ENCODE data around the gene APOE. TPM values are rescaled to one million over a fixed set of nuclear protein-coding genes. Genes with fewer than 3 reads are reported as not detected.
"Not testable (repeated sequence)": the region's sequence is repeated elsewhere in the genome, so short reads cannot be mapped to it uniquely, and the experiment has no call there.

Gene APOE
- total RNA-seq, 2 experiments from 2014 or later, result 0.46 to 0.62 TPM

DNA sequence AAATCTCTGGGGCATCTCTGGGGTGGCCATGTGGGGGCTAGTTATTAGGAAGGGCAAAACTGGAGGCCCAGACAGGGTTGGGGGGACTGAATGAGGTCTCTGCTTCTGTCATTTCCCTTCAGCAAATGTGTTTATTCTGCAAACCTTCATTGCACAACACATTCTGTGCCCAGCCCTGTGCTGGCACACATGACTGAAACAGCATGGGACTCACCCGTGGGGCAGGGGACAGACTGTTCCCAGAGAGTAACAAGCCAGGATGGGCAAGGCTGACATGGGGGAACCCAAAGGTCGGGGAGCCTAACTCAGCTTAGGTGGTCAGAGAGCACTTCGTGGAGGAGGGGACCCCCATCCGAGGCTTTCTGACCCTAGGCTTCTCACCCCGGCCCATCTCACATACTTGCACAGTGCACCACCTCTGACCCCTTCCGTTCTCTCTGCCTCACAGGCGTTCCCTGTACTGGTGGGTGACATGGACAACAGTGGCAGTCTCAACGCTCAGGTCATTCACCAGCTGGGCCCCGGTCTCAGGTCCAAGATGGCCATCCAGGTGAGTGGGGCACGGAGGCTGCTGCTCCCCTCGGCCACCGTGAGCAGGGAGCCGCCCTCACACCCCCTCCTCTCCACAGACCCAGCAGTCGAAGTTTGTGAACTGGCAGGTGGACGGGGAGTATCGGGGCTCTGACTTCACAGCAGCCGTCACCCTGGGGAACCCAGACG lies 12.1 kb upstream of the APOE start:
- H3K27ac Mint-ChIP-seq, result no peak overlapping the region
- peaks cover 2% of the 10 kb centered on the region for H3K9me3 Mint-ChIP-seq
- peaks cover 22% of the 10 kb centered on the region for H3K4me1 Mint-ChIP-seq
- H3K27me3 Mint-ChIP-seq, result no peaks in the 10 kb centered on the region
- no peak for DNase-seq
- peak overlapping the region; percentile 94 for H3K4me3 Mint-ChIP-seq
- peaks cover 47% of the 10 kb centered on the region for H3K36me3 Mint-ChIP-seq

GRCh38 chr19:44894052-44894400 lies 11.6 kb upstream of the APOE start:
- H3K36me3 Mint-ChIP-seq, result peaks cover 47% of the 10 kb centered on the region
- peaks cover 21% of the 10 kb centered on the region for H3K4me1 Mint-ChIP-seq
- DNase-seq, result no peak
- H3K27me3 Mint-ChIP-seq, result no peaks in the 10 kb centered on the region
- H3K27ac Mint-ChIP-seq, result no peak overlapping the region
- no peak overlapping the region for H3K4me3 Mint-ChIP-seq
- peaks cover 2% of the 10 kb centered on the region for H3K9me3 Mint-ChIP-seq

DNA sequence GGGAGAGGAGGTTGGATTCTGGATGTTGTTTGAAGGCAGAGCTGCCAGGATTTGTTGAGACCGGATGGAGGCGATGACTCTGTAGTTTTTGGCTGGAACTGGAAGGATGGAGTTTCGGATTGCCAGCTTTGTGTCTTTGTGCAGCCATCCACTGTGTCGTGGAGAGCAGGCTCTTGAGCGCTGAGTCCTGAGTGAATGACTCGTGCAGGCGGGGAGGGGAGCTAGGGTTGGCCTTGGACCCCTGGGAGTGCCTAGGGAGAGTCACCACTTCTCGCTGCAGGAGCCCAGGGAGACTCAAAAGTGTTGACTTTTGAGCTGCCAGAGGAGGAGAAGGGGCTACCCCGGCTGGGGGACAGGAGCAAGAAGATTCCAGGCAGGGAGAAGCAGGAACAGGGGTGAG lies 10.7 kb upstream of the APOE start:
- H3K27me3 Mint-ChIP-seq, result no peaks in the 10 kb centered on the region
- H3K9me3 Mint-ChIP-seq, result no peaks in the 10 kb centered on the region
- H3K36me3 Mint-ChIP-seq, result peaks cover 49% of the 10 kb centered on the region
- no peak for DNase-seq
- H3K4me3 Mint-ChIP-seq, result no peak overlapping the region
- H3K4me1 Mint-ChIP-seq, result peaks cover 20% of the 10 kb centered on the region
- H3K27ac Mint-ChIP-seq, result no peak overlapping the region

DNA sequence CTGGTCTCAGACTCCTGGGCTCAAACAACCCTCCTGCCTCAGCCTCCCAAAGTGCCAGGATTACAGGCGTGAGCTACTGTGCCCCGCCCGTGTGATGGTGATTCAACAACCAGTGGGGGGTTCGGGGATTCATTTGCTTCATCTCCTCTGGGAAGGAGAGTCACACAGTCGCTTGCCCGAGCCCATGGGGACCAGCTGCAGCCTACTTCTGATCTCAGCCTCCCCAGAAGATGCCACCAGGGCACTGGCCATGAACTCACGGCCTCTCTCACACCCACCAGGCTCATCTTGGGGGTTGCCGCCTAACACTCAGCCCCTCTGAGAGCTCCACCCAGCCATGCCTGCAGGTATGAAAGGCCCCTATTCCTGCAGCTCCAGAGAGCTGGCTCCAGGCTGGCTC lies 7.8 kb upstream of the APOE start:
- H3K27ac Mint-ChIP-seq, result no peak overlapping the region
- no peak overlapping the region for H3K4me3 Mint-ChIP-seq
- peaks cover 11% of the 10 kb centered on the region for H3K4me1 Mint-ChIP-seq
- H3K9me3 Mint-ChIP-seq, result no peaks in the 10 kb centered on the region
- DNase-seq, result no peak
- H3K36me3 Mint-ChIP-seq, result peaks cover 43% of the 10 kb centered on the region
- no peaks in the 10 kb centered on the region for H3K27me3 Mint-ChIP-seq

GRCh38 chr19:44900328-44901244 lies 5.0 kb upstream of the APOE start:
- Mint-ChIP-seq H3K27ac (no peak overlapping the region), H3K4me1 (peaks cover 7% of the 10 kb centered on the region), H3K9me3 (no peaks in the 10 kb centered on the region), H3K27me3 (peaks cover 9% of the 10 kb centered on the region), H3K4me3 (no peak overlapping the region), H3K36me3 (peaks cover 31% of the 10 kb centered on the region)
- no peak for DNase-seq

DNA sequence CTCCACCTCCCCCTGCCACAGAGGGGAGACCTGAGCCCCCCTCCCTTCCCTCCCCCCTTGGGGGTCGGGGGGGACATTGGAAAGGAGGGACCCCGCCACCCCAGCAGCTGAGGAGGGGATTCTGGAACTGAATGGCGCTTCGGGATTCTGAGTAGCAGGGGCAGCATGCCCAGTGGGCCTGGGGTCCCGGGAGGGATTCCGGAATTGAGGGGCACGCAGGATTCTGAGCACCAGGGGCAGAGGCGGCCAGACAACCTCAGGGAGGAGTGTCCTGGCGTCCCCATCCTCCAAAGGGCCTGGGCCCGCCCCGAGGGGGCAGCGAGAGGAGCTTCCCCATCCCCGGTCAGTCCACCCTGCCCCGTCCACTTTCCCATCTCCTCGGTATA lies 2.4 kb upstream of the APOE start:
- no peak for DNase-seq
- Mint-ChIP-seq H3K9me3 (no peaks in the 10 kb centered on the region), H3K27me3 (peaks cover 34% of the 10 kb centered on the region), H3K4me3 (no peak overlapping the region), H3K36me3 (peaks cover 18% of the 10 kb centered on the region), H3K4me1 (peaks cover 12% of the 10 kb centered on the region), H3K27ac (no peak overlapping the region)

DNA sequence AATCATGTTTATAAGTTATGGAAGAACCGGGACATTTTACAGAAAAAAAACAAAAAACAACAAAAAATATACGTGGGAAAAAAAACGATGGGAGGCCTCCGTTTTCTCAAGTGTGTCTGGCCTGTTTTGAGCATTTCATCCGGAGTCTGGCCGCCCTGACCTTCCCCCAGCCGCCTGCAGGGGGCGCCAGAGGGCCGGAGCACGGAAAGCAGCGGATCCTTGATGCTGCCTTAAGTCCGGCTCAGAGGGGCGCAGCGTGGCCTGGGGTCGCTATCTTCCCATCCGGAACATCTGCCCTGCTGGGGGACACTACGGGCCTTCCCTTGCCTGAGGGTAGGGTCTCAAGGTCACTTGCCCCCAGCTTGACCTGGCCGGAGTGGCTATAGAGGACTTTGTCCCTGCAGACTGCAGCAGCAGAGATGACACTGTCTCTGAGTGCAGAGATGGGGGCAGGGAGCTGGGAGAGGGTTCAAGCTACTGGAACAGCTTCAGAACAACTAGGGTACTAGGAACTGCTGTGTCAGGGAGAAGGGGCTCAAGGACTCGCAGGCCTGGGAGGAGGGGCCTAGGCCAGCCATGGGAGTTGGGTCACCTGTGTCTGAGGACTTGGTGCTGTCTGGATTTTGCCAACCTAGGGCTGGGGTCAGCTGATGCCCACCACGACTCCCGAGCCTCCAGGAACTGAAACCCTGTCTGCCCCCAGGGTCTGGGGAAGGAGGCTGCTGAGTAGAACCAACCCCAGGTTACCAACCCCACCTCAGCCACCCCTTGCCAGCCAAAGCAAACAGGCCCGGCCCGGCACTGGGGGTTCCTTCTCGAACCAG lies 1.8 kb upstream of the APOE start:
- peaks cover 18% of the 10 kb centered on the region for H3K36me3 Mint-ChIP-seq
- no peaks in the 10 kb centered on the region for H3K9me3 Mint-ChIP-seq
- peaks cover 12% of the 10 kb centered on the region for H3K4me1 Mint-ChIP-seq
- peaks cover 36% of the 10 kb centered on the region for H3K27me3 Mint-ChIP-seq
- DNase-seq, result peak; percentile 76
- no peak overlapping the region for H3K4me3 Mint-ChIP-seq
- no peak overlapping the region for H3K27ac Mint-ChIP-seq

DNA sequence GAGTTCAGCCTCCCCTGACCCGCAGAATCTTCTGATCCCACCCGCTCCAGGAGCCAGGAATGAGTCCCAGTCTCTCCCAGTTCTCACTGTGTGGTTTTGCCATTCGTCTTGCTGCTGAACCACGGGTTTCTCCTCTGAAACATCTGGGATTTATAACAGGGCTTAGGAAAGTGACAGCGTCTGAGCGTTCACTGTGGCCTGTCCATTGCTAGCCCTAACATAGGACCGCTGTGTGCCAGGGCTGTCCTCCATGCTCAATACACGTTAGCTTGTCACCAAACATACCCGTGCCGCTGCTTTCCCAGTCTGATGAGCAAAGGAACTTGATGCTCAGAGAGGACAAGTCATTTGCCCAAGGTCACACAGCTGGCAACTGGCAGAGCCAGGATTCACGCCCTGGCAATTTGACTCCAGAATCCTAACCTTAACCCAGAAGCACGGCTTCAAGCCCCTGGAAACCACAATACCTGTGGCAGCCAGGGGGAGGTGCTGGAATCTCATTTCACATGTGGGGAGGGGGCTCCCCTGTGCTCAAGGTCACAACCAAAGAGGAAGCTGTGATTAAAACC lies 1.1 kb upstream of the APOE start:
- Mint-ChIP-seq H3K36me3 (peaks cover 18% of the 10 kb centered on the region), H3K27me3 (peaks cover 40% of the 10 kb centered on the region), H3K27ac (no peak overlapping the region), H3K4me1 (peaks cover 12% of the 10 kb centered on the region), H3K4me3 (no peak overlapping the region), H3K9me3 (no peaks in the 10 kb centered on the region)
- no peak for DNase-seq

GRCh38 chr19:44907613-44908012 lies 2.0 kb downstream of the APOE start:
- peaks cover 12% of the 10 kb centered on the region for H3K4me1 Mint-ChIP-seq

GRCh38 chr19:44908074-44908835 lies 2.7 kb downstream of the APOE start:
- H3K36me3 Mint-ChIP-seq, result peaks cover 5% of the 10 kb centered on the region
- no peak overlapping the region for H3K4me3 Mint-ChIP-seq
- H3K27me3 Mint-ChIP-seq, result peaks cover 72% of the 10 kb centered on the region
- no peaks in the 10 kb centered on the region for H3K9me3 Mint-ChIP-seq
- no peak for DNase-seq
- no peak overlapping the region for H3K27ac Mint-ChIP-seq
- H3K4me1 Mint-ChIP-seq, result peaks cover 10% of the 10 kb centered on the region

More at GRCh38 chr19:44907613-44908012, 2.0 kb downstream of the APOE start:
- Mint-ChIP-seq H3K9me3 (no peaks in the 10 kb centered on the region), H3K4me3 (no peak overlapping the region), H3K36me3 (peaks cover 7% of the 10 kb centered on the region), H3K27ac (no peak overlapping the region), H3K27me3 (peaks cover 65% of the 10 kb centered on the region)
- DNase-seq, result no peak

DNA sequence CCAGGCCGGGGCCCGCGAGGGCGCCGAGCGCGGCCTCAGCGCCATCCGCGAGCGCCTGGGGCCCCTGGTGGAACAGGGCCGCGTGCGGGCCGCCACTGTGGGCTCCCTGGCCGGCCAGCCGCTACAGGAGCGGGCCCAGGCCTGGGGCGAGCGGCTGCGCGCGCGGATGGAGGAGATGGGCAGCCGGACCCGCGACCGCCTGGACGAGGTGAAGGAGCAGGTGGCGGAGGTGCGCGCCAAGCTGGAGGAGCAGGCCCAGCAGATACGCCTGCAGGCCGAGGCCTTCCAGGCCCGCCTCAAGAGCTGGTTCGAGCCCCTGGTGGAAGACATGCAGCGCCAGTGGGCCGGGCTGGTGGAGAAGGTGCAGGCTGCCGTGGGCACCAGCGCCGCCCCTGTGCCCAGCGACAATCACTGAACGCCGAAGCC lies 3.3 kb downstream of the APOE start:
- Mint-ChIP-seq H3K36me3 (peaks cover under 1% of the 10 kb centered on the region), H3K9me3 (no peaks in the 10 kb centered on the region), H3K27me3 (peaks cover 78% of the 10 kb centered on the region), H3K27ac (no peak overlapping the region), H3K4me3 (no peak overlapping the region), H3K4me1 (peaks cover 10% of the 10 kb centered on the region)
- no peak for DNase-seq

DNA sequence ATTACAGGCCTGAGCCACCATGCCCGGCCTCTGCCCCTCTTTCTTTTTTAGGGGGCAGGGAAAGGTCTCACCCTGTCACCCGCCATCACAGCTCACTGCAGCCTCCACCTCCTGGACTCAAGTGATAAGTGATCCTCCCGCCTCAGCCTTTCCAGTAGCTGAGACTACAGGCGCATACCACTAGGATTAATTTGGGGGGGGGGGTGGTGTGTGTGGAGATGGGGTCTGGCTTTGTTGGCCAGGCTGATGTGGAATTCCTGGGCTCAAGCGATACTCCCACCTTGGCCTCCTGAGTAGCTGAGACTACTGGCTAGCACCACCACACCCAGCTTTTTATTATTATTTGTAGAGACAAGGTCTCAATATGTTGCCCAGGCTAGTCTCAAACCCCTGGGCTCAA lies 4.2 kb downstream of the APOE start:
- H3K36me3 Mint-ChIP-seq, result no peaks in the 10 kb centered on the region

DNA sequence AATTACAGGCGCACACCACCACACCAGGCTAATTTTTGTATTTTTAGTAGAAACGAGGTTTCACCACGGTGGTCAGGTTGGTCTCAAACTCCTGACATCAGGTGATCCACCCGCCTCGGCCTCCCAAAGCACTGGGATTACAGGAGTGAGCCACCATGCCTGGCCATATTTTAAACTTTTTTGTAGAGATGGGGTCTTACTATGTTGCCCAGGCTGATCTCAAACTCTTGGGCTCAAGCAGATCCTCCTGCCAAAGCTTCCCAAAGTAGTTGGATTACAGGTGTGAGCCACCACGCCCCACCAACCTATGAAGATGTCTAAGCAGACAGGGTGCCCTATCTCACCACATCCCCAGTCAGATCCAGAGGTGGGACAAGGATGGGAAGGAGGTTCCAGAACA lies 6.3 kb downstream of the APOE start:
- H3K27ac Mint-ChIP-seq, DNase-seq, H3K9me3 Mint-ChIP-seq, H3K4me3 Mint-ChIP-seq, H3K36me3 Mint-ChIP-seq: not testable (repeated sequence)
- Mint-ChIP-seq H3K4me1 (peaks cover 10% of the 10 kb centered on the region), H3K27me3 (peaks cover 67% of the 10 kb centered on the region)

More for the DNA sequence above, 4.2 kb downstream of the APOE start:
- H3K27me3 Mint-ChIP-seq, result peaks cover 86% of the 10 kb centered on the region
- H3K27ac Mint-ChIP-seq, result no peak overlapping the region
- no peaks in the 10 kb centered on the region for H3K9me3 Mint-ChIP-seq
- DNase-seq, result no peak
- H3K4me1 Mint-ChIP-seq, result peaks cover 18% of the 10 kb centered on the region
- H3K4me3 Mint-ChIP-seq, result no peak overlapping the region

GRCh38 chr19:44912854-44913253 lies 7.3 kb downstream of the APOE start:
- Mint-ChIP-seq H3K9me3 (no peaks in the 10 kb centered on the region), H3K4me3 (no peak overlapping the region), H3K27me3 (peaks cover 58% of the 10 kb centered on the region), H3K4me1 (peaks cover 10% of the 10 kb centered on the region), H3K27ac (no peak overlapping the region), H3K36me3 (no peaks in the 10 kb centered on the region)
- no peak for DNase-seq

All from activated naive CD8-positive, alpha-beta T cell treated with anti-CD3 and anti-CD28 coated beads for 36 hours (primary cell).